Measurements from ENCODE around the gene IGSF3.
"Not testable (repeated sequence)": the region's sequence is repeated elsewhere in the genome, so short reads cannot be mapped to it uniquely, and the experiment has no call there.

Gene IGSF3

GRCh38 chr1:116658645-116659044 lies 8.9 kb downstream of the IGSF3 start:
- DNase-seq, result not testable (repeated sequence)

- DNase-seq, result not testable (repeated sequence)
Observed at GRCh38 chr1:116657836-116658235, 9.7 kb downstream of the IGSF3 start.

- no peak for DNase-seq
Observed at GRCh38 chr1:116654351-116654750, 13.2 kb downstream of the IGSF3 start.

- DNase-seq, result not testable (repeated sequence)
Observed at GRCh38 chr1:116652598-116652997, 14.9 kb downstream of the IGSF3 start.

- not testable (repeated sequence) for DNase-seq
Observed at GRCh38 chr1:116650781-116651180, 16.8 kb downstream of the IGSF3 start.

- DNase-seq, result not testable (repeated sequence)
Observed at GRCh38 chr1:116649041-116649440, 18.5 kb downstream of the IGSF3 start.

GRCh38 chr1:116648325-116648724 lies 19.2 kb downstream of the IGSF3 start:
- not testable (repeated sequence) for DNase-seq

GRCh38 chr1:116647186-116647585 lies 20.3 kb downstream of the IGSF3 start:
- DNase-seq, result not testable (repeated sequence)

GRCh38 chr1:116646673-116647170 lies 20.8 kb downstream of the IGSF3 start:
- DNase-seq, result not testable (repeated sequence)

GRCh38 chr1:116645802-116646672 lies 21.5 kb downstream of the IGSF3 start:
- DNase-seq, result not testable (repeated sequence)

GRCh38 chr1:116644993-116645392 lies 22.5 kb downstream of the IGSF3 start:
- not testable (repeated sequence) for DNase-seq

GRCh38 chr1:116644096-116644495 lies 23.4 kb downstream of the IGSF3 start:
- not testable (repeated sequence) for DNase-seq

GRCh38 chr1:116643281-116643751 lies 24.2 kb downstream of the IGSF3 start:
- DNase-seq, result not testable (repeated sequence)

GRCh38 chr1:116642311-116643280 lies 24.9 kb downstream of the IGSF3 start:
- not testable (repeated sequence) for DNase-seq

- DNase-seq, result not testable (repeated sequence)
Observed at GRCh38 chr1:116637583-116637982, 29.9 kb downstream of the IGSF3 start.

- not testable (repeated sequence) for DNase-seq
Observed at GRCh38 chr1:116636584-116636983, 30.9 kb downstream of the IGSF3 start.

- DNase-seq, result not testable (repeated sequence)
Observed at GRCh38 chr1:116634386-116634785, 33.1 kb downstream of the IGSF3 start.

- not testable (repeated sequence) for DNase-seq
Observed at GRCh38 chr1:116631996-116632925, 35.3 kb downstream of the IGSF3 start.

GRCh38 chr1:116631554-116631953 lies 36.0 kb downstream of the IGSF3 start:
- DNase-seq, result not testable (repeated sequence)

GRCh38 chr1:116630057-116630456 lies 37.5 kb downstream of the IGSF3 start:
- DNase-seq, result not testable (repeated sequence)

GRCh38 chr1:116629441-116629840 lies 38.1 kb downstream of the IGSF3 start:
- not testable (repeated sequence) for DNase-seq

GRCh38 chr1:116628448-116628847 lies 39.1 kb downstream of the IGSF3 start:
- DNase-seq, result no peak

Measured in MV-4-11 (cell line).